ENCODE data around the gene UNKL. TPM values are rescaled to one million over a fixed set of nuclear protein-coding genes. Genes with fewer than 3 reads are reported as not detected.

Gene UNKL
- total and polyA plus RNA-seq, 2 donors, result 10.5 to 21.9 TPM

DNA sequence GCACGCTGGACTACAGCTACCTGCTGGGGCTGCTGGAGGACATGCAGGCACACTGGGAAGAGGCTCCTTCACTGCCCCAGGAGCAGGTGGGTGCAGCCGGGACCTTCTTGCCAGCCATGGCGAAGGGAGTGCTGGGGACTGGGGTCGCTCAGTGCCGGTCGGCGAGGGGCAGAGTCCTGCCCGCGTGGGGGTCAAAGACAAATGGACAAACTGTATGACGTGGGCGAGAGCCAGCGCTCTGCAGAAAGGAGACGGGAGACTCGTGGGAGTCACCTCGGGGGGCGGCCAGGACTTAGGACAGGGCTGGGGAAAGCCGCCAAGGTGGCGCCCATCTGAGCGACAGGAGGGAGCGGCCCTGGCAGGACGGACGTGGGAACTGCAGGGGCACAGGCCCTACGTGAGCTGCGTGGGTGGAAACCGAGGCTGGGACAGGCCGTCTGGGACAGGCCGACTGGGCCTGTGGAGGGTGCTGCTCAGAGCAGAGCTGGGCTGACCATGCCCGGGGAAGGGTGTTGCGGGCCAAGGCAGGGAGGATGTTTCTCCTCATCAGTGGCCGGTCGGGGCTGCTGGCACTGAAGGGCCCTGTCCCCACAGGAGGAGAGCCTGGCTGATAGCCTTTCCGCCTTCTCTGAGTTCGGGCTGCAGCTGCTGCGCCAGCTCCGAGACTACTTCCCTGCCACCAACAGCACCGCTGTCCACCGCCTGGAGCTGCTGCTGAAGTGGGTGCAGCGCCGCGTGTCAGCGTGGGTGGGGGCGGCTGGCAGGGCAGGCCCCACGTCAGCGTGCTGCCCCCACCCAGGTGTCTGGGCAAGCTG is 70.9 kb downstream of the UNKL start:
- Histone ChIP-seq H3K27ac (ENCODE audit: low read depth in 1 of 2, low read length in 1 of 2) (peak overlapping the region in 1 of 2 donors; percentile 81), H3K36me3 (ENCODE audit: control insufficient read depth in 2 of 2, insufficient read depth in 2 of 2, low read length in 1 of 2) (peaks cover 7 to 14% of the 10 kb centered on the region in 2 donors), H3K9me3 (ENCODE audit: control insufficient read depth in 2 of 2, insufficient read depth in 1 of 2, low read length in 1 of 2) (peaks cover 0 to 23% of the 10 kb centered on the region in 2 donors), H3K27me3 (ENCODE audit: control insufficient read depth in 2 of 2, insufficient read depth in 1 of 2, low read length in 1 of 2) (peaks cover 0 to 4% of the 10 kb centered on the region in 2 donors), H3K4me3 (ENCODE audit: low read length in 2 of 2) (peak overlapping the region in 1 of 2 donors; percentile 10), H3K4me1 (ENCODE audit: control insufficient read depth in 2 of 2, insufficient read depth in 2 of 2, low read length in 2 of 2) (peaks cover 10 to 24% of the 10 kb centered on the region in 2 donors)
- no peak for DNase-seq (ENCODE audit: low read depth in 6 of 9, low spot score in 9 of 9)
- 74% methylated on average over 44 of the region's 44 CpGs for WGBS

DNA sequence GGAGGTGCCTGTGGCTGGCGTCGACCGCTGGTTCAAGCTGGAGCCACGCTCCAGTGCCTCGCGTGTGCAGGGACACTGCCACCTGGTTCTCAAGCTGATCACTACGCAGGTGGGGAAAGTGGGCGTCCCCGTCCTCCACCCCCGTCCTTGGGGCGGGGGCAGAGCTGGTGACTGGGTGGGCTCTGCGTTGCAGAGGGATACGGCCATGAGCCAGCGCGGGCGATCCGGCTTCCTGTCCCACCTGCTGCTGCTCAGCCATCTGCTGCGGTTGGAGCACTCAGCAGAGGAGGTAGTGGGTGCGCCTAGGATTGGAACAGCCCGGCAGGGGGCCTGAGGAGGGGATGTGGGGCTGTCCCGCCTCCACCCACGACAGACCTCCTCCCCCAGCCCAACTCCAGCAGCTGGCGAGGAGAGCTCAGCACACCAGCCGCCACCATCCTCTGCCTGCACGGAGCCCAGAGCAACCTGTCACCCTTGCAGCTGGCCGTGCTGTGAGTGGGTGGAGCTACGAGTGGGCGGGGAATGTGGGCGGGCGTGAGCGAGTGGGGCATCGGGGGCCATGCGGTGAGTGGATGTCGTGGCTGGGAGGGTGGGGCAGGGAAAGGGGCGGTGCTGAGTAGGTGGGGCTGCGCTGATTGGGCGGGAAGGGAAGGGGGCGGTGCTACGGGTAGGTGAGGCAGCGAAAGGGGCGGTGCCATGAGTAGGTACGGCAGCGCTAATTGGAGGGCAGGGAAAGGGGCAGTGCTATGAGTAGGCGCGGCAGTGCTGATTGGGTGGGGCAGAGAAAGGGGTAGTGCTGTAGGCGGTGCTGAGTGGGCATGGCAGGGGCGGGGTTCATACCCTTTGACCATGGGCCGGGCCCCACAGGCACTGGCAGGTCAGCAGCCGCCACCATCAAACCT is 71.7 kb downstream of the UNKL start:
- peaks cover 0 to 10% of the 10 kb centered on the region in 2 donors for H3K27me3 ChIP-seq (ENCODE audit: control insufficient read depth in 2 of 2, insufficient read depth in 1 of 2, low read length in 1 of 2)
- H3K27ac ChIP-seq (ENCODE audit: low read depth in 1 of 2, low read length in 1 of 2), result peak overlapping the region; percentile 77 to 81
- H3K9me3 ChIP-seq (ENCODE audit: control insufficient read depth in 2 of 2, insufficient read depth in 1 of 2, low read length in 1 of 2), result peaks cover 0 to 23% of the 10 kb centered on the region in 2 donors
- peaks cover 10 to 24% of the 10 kb centered on the region in 2 donors for H3K4me1 ChIP-seq (ENCODE audit: control insufficient read depth in 2 of 2, insufficient read depth in 2 of 2, low read length in 2 of 2)
- under 1% methylated on average over 49 of the region's 49 CpGs for WGBS
- DNase-seq (ENCODE audit: low read depth in 6 of 9, low spot score in 9 of 9), result peak; percentile 84 to 96 (median 90)
- peaks cover 3 to 5% of the 10 kb centered on the region in 2 donors for H3K36me3 ChIP-seq (ENCODE audit: control insufficient read depth in 2 of 2, insufficient read depth in 2 of 2, low read length in 1 of 2)
- H3K4me3 ChIP-seq (ENCODE audit: low read length in 2 of 2), result peak overlapping the region; percentile 10 to 42

DNA sequence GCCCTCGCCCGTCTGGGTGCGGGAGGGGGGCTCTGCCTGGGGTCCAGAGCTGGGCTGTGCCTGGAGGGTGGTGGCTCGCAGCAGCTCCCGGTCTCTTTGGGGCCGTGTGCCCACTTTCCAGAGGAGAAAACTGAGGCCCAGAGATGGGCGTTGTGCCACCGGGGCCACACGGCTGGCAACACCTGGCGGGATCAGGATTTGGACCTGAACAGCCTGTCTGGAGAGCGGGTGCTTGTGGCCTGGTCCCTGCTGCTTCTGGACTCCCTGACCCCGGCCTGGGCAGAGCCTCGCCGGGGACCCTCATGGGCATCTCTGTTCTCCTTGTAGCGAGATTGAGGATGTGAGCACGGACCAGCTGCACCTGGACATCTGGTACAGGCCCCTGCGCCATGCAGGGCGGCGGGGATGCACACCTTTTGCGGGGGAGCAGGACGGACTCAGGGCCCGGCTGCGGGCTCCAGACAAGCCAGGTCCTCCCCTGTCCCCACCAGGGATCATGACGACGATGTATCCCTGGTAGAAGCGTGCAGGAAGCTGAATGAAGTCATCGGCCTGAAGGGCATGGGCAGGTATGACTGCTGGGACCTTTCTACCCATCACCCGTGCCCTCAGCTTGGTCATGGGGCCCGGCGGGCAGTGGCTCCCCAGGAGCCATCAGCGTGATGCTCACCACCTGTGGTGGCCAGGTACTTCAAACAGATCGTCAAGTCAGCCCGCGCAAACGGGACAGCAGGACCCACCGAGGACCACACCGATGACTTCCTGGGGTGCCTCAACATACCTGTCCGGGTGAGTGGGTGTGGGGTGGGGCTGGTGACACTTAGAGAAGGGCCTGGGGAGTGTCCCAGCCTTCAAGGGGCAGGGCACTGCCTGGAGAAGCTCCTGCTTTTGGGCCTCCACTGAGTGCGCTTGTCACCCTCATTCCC is 72.7 kb downstream of the UNKL start:
- WGBS, result 94% methylated on average over 39 of the region's 39 CpGs
- H3K27me3 ChIP-seq (ENCODE audit: control insufficient read depth in 2 of 2, insufficient read depth in 1 of 2, low read length in 1 of 2), result peaks cover under 1 to 20% of the 10 kb centered on the region in 2 donors
- peak overlapping the region; percentile 77 to 81 for H3K27ac ChIP-seq (ENCODE audit: low read depth in 1 of 2, low read length in 1 of 2)

DNA sequence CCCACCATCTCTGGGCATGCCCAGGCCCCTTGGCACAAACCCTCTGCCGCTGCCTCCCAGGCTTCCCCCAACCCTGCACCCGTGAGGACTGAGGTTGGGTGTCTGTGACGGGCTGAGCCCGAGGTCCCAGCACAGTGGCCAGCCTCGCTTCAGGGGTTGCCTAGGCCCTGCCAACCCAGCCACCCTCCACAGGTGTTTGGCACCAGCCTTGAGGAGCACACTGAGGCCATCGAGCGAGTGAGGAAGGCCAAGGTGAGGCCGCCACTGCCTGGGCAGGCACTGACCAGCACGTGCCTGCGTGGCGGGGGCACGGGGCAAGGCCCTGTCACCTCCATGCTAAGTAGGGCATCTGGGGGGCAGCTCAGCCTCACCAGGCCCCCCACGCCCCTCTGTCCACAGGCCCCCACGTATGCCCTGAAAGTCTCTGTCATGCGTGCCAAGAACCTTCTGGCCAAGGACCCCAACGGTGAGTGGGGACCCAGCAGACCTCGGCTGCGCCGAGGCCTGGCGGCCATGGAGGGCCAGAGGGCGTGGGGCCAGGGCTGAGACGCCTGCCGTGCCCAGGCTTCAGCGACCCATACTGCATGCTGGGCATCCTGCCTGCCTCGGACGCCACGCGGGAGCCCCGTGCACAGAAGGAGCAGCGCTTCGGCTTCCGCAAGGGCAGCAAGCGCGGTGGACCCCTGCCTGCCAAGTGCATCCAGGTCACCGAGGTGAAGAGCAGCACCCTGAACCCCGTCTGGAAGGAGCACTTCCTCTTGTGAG is 73.6 kb downstream of the UNKL start:
- Histone ChIP-seq H3K4me3 (ENCODE audit: low read length in 2 of 2) (no peak overlapping the region), H3K9me3 (ENCODE audit: control insufficient read depth in 2 of 2, insufficient read depth in 1 of 2, low read length in 1 of 2) (peaks cover 0 to 35% of the 10 kb centered on the region in 2 donors), H3K4me1 (ENCODE audit: control insufficient read depth in 2 of 2, insufficient read depth in 2 of 2, low read length in 2 of 2) (peaks cover 10 to 24% of the 10 kb centered on the region in 2 donors), H3K36me3 (ENCODE audit: control insufficient read depth in 2 of 2, insufficient read depth in 2 of 2, low read length in 1 of 2) (no peaks in the 10 kb centered on the region), H3K27me3 (ENCODE audit: control insufficient read depth in 2 of 2, insufficient read depth in 1 of 2, low read length in 1 of 2) (peaks cover 9 to 28% of the 10 kb centered on the region in 2 donors), H3K27ac (ENCODE audit: low read depth in 1 of 2, low read length in 1 of 2) (no peak overlapping the region)
- no peak for DNase-seq (ENCODE audit: low read depth in 6 of 9, low spot score in 9 of 9)
- WGBS, result 93% methylated on average over 36 of the region's 36 CpGs

More for the DNA sequence above, 72.7 kb downstream of the UNKL start:
- Histone ChIP-seq H3K4me1 (ENCODE audit: control insufficient read depth in 2 of 2, insufficient read depth in 2 of 2, low read length in 2 of 2) (peaks cover 10 to 24% of the 10 kb centered on the region in 2 donors), H3K36me3 (ENCODE audit: control insufficient read depth in 2 of 2, insufficient read depth in 2 of 2, low read length in 1 of 2) (no peaks in the 10 kb centered on the region), H3K4me3 (ENCODE audit: low read length in 2 of 2) (peak overlapping the region in 1 of 2 donors; percentile 42), H3K9me3 (ENCODE audit: control insufficient read depth in 2 of 2, insufficient read depth in 1 of 2, low read length in 1 of 2) (peaks cover 0 to 29% of the 10 kb centered on the region in 2 donors)
- DNase-seq (ENCODE audit: low read depth in 6 of 9, low spot score in 9 of 9), result no peak

DNA sequence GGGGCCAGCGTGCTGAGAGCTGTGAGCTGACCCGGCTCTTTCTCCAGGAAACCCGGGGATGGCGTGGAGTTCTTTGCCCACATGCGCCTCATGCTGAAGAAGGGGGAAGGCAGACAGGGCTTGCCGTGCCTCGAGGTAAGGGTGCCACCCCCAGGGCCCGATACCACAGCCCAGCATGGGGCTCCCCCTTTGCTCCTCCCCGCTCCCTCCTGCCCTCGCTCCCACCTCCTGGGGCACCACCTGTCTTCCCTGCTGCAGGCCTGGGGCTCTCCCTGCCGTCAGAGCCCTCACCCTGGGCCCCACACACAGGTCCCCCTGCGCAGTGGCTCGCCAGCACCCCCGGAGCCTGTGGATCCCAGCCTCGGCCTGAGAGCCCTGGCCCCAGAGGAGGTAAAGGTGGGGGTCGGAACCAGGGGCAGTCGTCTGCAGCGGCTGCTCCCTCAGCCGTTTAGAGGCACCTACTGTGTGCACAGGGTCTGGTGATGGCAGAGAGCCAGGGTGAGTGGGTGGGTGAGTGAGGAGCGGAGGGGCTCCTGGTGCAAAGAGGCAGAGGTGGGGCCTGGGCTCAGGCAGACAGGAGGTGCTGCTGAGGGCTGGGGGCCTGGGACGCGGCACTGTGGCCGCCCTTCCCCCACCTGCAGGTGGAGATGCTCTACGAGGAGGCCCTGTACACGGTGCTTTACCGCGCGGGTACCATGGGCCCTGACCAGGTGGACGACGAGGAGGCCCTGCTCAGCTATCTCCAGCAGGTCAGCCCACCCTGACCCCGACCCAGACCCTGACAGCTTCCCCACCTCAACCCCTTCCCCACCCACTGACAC is 75.4 kb downstream of the UNKL start:
- 82% methylated on average over 31 of the region's 31 CpGs for WGBS

DNA sequence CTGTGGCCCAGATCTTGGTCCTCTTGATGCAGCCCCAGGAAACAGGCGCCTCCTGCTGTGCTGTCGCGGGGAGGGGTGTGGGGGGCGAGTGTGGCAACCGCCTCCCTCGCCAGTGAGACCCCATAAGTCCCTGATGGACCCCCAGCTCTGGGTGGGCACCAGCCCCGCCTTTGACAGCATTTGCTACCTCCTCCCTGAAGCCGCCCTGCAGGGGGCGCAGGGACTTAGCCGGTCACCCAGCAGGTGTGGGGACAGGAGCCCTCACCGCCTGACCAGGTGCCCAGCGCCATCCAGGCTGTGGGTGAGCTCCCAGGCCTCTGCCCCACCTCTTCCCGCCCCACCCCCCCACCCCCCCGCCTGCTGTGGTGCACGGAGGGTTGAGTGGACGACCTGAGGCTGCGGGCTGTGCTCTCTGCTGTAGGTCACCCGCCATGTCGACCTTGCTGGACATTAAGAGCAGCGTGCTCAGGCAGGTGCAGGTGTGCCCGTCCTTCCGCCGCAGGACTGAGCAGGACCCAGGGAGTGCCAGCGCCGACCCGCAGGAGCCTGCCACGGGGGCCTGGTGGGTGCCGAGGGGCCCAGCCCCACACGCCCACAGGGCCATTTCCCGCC is 76.3 kb downstream of the UNKL start:
- Histone ChIP-seq H3K27ac (ENCODE audit: low read depth in 1 of 2, low read length in 1 of 2) (no peak overlapping the region), H3K9me3 (ENCODE audit: control insufficient read depth in 2 of 2, insufficient read depth in 1 of 2, low read length in 1 of 2) (peaks cover 1 to 36% of the 10 kb centered on the region in 2 donors), H3K4me3 (ENCODE audit: low read length in 2 of 2) (no peak overlapping the region), H3K4me1 (ENCODE audit: control insufficient read depth in 2 of 2, insufficient read depth in 2 of 2, low read length in 2 of 2) (peaks cover 13 to 23% of the 10 kb centered on the region in 2 donors), H3K36me3 (ENCODE audit: control insufficient read depth in 2 of 2, insufficient read depth in 2 of 2, low read length in 1 of 2) (no peaks in the 10 kb centered on the region), H3K27me3 (ENCODE audit: control insufficient read depth in 2 of 2, insufficient read depth in 1 of 2, low read length in 1 of 2) (peaks cover 35 to 51% of the 10 kb centered on the region in 2 donors)
- no peak for DNase-seq (ENCODE audit: low read depth in 6 of 9, low spot score in 9 of 9)
- WGBS, result 65% methylated on average over 30 of the region's 30 CpGs

More for the DNA sequence above, 75.4 kb downstream of the UNKL start:
- Histone ChIP-seq H3K4me3 (ENCODE audit: low read length in 2 of 2) (no peak overlapping the region), H3K4me1 (ENCODE audit: control insufficient read depth in 2 of 2, insufficient read depth in 2 of 2, low read length in 2 of 2) (peaks cover 10 to 29% of the 10 kb centered on the region in 2 donors), H3K9me3 (ENCODE audit: control insufficient read depth in 2 of 2, insufficient read depth in 1 of 2, low read length in 1 of 2) (peaks cover 1 to 36% of the 10 kb centered on the region in 2 donors), H3K36me3 (ENCODE audit: control insufficient read depth in 2 of 2, insufficient read depth in 2 of 2, low read length in 1 of 2) (no peaks in the 10 kb centered on the region), H3K27me3 (ENCODE audit: control insufficient read depth in 2 of 2, insufficient read depth in 1 of 2, low read length in 1 of 2) (peaks cover 27 to 45% of the 10 kb centered on the region in 2 donors), H3K27ac (ENCODE audit: low read depth in 1 of 2, low read length in 1 of 2) (no peak overlapping the region)
- DNase-seq (ENCODE audit: low read depth in 6 of 9, low spot score in 9 of 9), result no peak

DNA sequence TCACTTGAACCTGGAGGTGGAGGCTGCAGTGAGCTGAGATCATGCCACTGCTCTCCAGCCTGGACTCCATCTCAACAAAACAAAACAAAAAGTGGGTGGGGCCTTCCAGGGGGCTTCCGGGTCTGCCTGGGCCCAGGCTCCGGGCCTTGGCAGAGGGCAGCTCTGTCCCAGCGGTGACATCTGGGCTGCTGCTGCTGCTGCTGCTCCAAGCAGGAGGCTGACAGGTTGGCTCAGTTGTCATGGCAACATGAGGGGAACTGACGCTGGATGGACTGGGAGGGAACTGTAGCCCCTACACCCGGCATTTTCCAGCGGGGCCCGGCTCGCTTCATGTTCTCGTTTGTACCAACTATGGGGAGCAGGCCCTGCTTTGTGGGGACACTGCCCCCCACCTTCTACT is 77.0 kb downstream of the UNKL start:
- Histone ChIP-seq H3K27me3 (ENCODE audit: control insufficient read depth in 2 of 2, insufficient read depth in 1 of 2, low read length in 1 of 2) (peaks cover 42 to 58% of the 10 kb centered on the region in 2 donors), H3K36me3 (ENCODE audit: control insufficient read depth in 2 of 2, insufficient read depth in 2 of 2, low read length in 1 of 2) (no peaks in the 10 kb centered on the region), H3K27ac (ENCODE audit: low read depth in 1 of 2, low read length in 1 of 2) (no peak overlapping the region), H3K4me1 (ENCODE audit: control insufficient read depth in 2 of 2, insufficient read depth in 2 of 2, low read length in 2 of 2) (peaks cover 10 to 16% of the 10 kb centered on the region in 2 donors), H3K4me3 (ENCODE audit: low read length in 2 of 2) (no peak overlapping the region), H3K9me3 (ENCODE audit: control insufficient read depth in 2 of 2, insufficient read depth in 1 of 2, low read length in 1 of 2) (peaks cover 1 to 43% of the 10 kb centered on the region in 2 donors)
- DNase-seq (ENCODE audit: low read depth in 6 of 9, low spot score in 9 of 9), result no peak
- 75% methylated on average over 9 of the region's 9 CpGs for WGBS

All from thymus (tissue), 11 donors.